Hypothalamus (tissue), 51 donors: Measurements from ENCODE around the gene CYP1A2.
"Not testable (repeated sequence)": the region's sequence is repeated elsewhere in the genome, so short reads cannot be mapped to it uniquely, and the experiment has no call there.

Experiments
- DNase-seq, 51 donors: peaks; one replicate each; lab custom pipeline; 2025; lab: John Stamatoyannopoulos, UW

The CYP1A2 gene

GRCh38 chr15:74735305-74735704 is 13.3 kb upstream of the CYP1A2 start:
- no peak for DNase-seq

- DNase-seq: not testable (repeated sequence)
Observed at GRCh38 chr15:74738239-74738638, 10.4 kb upstream of the CYP1A2 start.

- DNase-seq: no peak
Observed at GRCh38 chr15:74742422-74742821, 6.2 kb upstream of the CYP1A2 start.

- no peak for DNase-seq
Observed at GRCh38 chr15:74746389-74746788, 2.3 kb upstream of the CYP1A2 start.

- no peak for DNase-seq
Observed at GRCh38 chr15:74749832-74750231, 1.2 kb downstream of the CYP1A2 start.

- DNase-seq: no peak
Observed at GRCh38 chr15:74750751-74751150, 2.1 kb downstream of the CYP1A2 start.

GRCh38 chr15:74752011-74752410 is 3.4 kb downstream of the CYP1A2 start:
- no peak for DNase-seq

GRCh38 chr15:74752531-74752930 is 3.9 kb downstream of the CYP1A2 start:
- DNase-seq: no peak

- no peak for DNase-seq
Observed at GRCh38 chr15:74754593-74755215, 6.1 kb downstream of the CYP1A2 start.

GRCh38 chr15:74758736-74759135 is 10.1 kb downstream of the CYP1A2 start:
- no peak for DNase-seq

GRCh38 chr15:74762791-74763150 is 14.1 kb downstream of the CYP1A2 start:
- DNase-seq: no peak

- DNase-seq: no peak
Observed at GRCh38 chr15:74763416-74763815, 14.8 kb downstream of the CYP1A2 start.

- DNase-seq: no peak
Observed at GRCh38 chr15:74767167-74768098, 18.8 kb downstream of the CYP1A2 start.

- no peak for DNase-seq
Observed at GRCh38 chr15:74768099-74768770, 19.6 kb downstream of the CYP1A2 start.

- DNase-seq: peak in 38 of 51 donors; percentile 15 to 75 (median 42)
Observed at GRCh38 chr15:74768771-74769342, 20.2 kb downstream of the CYP1A2 start.

- no peak for DNase-seq
Observed at GRCh38 chr15:74769463-74770025, 20.9 kb downstream of the CYP1A2 start.

GRCh38 chr15:74770211-74770903 is 21.7 kb downstream of the CYP1A2 start:
- no peak for DNase-seq

- no peak for DNase-seq
Observed at GRCh38 chr15:74773329-74773728, 24.7 kb downstream of the CYP1A2 start.

- DNase-seq: peak in 4 of 51 donors; percentile 20 to 29 (median 24)
Observed at GRCh38 chr15:74773731-74774252, 25.1 kb downstream of the CYP1A2 start.

- DNase-seq: no peak
Observed at GRCh38 chr15:74775132-74775562, 26.5 kb downstream of the CYP1A2 start.
